ENCODE measurements around the gene PPP2R3A.

- TF ChIP-seq GATA2 (IDR thresholded peaks at IDR 0.05; ENCODE audit: low read depth, low read length) = no peak
- TF ChIP-seq GATA3 (IDR thresholded peaks at IDR 0.05; ENCODE audit: low read depth, low read length) = no peak
These were observed 30.2 kb downstream of the PPP2R3A start for GRCh38 chr3:135995766-135996165.
